Vagina (tissue), 2 donors: ENCODE measurements around the gene FOXN1.

ENCODE experiments used
- POLR2A ChIP-seq, 2 donors: fragments of 450-650 bp; IDR thresholded peaks; one replicate each; pipeline ENCODE4 v1.6.1; 2017; ENCODE audit warnings: antibody characterized with exemption in 2 of 2, mild to moderate bottlenecking in 2 of 2, moderate library complexity in 2 of 2
- POLR2AphosphoS5 ChIP-seq, 2 donors: sonication (generic); formaldehyde crosslinking; IDR thresholded peaks; one replicate each; pipeline ENCODE4 v1.9.0; 2017; ENCODE audit warnings: antibody characterized with exemption in 2 of 2, mild to moderate bottlenecking in 2 of 2, low read depth in 1 of 2; ENCODE audit not compliant: insufficient read depth in 1 of 2
- TF ChIP-seq, protein P1 (sequence below), 3 experiments: fragments of 450-650 bp in 2 of 3; fragments of 200-600 bp in 1 of 3; sonication (generic) in 1 of 3; IDR thresholded peaks; one replicate each; pipeline ENCODE4 v1.5.1; 2017 to 2019; ENCODE audit warnings: antibody characterized with exemption in 3 of 3, mild to moderate bottlenecking in 2 of 3, moderate library complexity in 2 of 3

DNA sequence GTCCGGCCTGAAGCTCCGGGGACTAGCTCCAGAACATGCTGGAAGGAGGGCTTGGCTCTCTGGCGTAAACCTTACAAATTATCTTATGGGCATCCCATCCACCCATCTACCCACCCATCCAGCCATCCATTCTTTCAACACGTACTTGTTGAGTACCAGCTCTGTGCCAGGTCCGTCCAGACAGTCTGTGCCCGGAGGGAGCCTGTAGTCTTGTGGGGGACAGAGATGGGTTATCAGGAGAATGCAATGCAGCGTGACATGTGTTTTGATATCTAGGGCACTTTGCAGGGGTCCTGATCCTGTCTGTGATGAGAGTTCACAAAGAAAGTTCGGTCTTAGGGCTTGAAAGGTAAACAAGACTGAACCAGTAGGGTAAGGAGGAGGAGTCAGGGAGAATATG is 36.8 kb upstream of the FOXN1 start:
- TF ChIP-seq POLR2A (IDR thresholded peaks at IDR 0.05) (no peak), POLR2AphosphoS5 (IDR thresholded peaks at IDR 0.05; ENCODE audit: insufficient read depth in 1 of 2, low read depth in 1 of 2) (no peak)
- TF ChIP-seq, protein P1, sequence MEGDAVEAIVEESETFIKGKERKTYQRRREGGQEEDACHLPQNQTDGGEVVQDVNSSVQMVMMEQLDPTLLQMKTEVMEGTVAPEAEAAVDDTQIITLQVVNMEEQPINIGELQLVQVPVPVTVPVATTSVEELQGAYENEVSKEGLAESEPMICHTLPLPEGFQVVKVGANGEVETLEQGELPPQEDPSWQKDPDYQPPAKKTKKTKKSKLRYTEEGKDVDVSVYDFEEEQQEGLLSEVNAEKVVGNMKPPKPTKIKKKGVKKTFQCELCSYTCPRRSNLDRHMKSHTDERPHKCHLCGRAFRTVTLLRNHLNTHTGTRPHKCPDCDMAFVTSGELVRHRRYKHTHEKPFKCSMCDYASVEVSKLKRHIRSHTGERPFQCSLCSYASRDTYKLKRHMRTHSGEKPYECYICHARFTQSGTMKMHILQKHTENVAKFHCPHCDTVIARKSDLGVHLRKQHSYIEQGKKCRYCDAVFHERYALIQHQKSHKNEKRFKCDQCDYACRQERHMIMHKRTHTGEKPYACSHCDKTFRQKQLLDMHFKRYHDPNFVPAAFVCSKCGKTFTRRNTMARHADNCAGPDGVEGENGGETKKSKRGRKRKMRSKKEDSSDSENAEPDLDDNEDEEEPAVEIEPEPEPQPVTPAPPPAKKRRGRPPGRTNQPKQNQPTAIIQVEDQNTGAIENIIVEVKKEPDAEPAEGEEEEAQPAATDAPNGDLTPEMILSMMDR (IDR thresholded peaks at IDR 0.05) = no peak
